ENCODE measurements around the gene CRHR2.

- TF ChIP-seq, protein P1, sequence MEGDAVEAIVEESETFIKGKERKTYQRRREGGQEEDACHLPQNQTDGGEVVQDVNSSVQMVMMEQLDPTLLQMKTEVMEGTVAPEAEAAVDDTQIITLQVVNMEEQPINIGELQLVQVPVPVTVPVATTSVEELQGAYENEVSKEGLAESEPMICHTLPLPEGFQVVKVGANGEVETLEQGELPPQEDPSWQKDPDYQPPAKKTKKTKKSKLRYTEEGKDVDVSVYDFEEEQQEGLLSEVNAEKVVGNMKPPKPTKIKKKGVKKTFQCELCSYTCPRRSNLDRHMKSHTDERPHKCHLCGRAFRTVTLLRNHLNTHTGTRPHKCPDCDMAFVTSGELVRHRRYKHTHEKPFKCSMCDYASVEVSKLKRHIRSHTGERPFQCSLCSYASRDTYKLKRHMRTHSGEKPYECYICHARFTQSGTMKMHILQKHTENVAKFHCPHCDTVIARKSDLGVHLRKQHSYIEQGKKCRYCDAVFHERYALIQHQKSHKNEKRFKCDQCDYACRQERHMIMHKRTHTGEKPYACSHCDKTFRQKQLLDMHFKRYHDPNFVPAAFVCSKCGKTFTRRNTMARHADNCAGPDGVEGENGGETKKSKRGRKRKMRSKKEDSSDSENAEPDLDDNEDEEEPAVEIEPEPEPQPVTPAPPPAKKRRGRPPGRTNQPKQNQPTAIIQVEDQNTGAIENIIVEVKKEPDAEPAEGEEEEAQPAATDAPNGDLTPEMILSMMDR (conservative IDR thresholded peaks at IDR 0.05; ENCODE audit: low read depth, low read length): no peak
- no peak for TF ChIP-seq EZH2 (IDR thresholded peaks at IDR 0.05; ENCODE audit: borderline replicate concordance, low read depth, low read length, poor library complexity, severe bottlenecking)
Observed at GRCh38 chr7:30642789-30643188, 39.5 kb downstream of the CRHR2 start.

Data from A673 (cell line).